Limb (tissue), 2 donors: ENCODE measurements around the gene AGPAT2.

ENCODE experiments used
- DNase-seq, 2 donors: peaks; one replicate each; pipeline ENCODE4 v3.0.0-alpha.2; 2016; ENCODE audit errors: extremely low spot score in 2 of 2

The AGPAT2 gene

DNA sequence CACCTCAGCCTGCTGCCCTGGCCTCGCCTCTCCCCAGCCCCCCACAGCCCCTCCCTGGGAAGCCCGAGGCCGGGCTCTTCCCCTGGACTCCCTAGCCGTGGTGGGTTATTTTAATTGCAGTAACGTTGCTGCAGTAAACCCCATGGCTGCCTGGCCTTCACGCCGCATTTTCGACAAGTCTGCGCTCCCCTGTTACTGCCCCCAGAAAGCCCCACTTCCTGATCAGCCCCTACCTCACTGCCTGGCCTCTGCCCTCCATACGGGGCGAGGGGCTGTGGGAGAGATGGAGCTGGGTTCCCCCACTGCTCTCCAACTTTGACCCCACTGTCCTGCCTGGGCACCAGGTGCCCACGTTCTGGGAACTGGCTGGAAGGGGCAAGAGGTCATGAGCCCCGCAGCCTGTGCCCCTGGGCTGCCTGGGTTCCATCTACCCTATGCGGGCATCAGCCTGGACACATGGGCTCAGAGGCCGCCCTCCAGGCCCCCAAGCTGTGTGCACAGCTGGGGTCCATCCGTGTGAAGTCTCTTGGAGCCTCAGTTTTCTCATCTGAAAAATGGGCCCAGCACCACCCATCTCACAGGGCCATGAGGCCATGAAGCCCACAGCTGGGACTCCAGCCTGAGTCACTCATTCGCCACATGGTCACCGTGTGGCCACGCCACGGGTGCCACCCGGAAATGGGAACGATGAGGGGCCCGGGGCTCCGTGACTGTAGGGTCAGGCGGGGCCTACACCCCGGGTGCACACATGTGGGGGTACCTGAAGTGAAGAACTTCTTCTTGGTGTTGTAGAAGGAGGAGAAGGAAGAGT is 13.1 kb downstream of the AGPAT2 start:
- no peak for DNase-seq

DNA sequence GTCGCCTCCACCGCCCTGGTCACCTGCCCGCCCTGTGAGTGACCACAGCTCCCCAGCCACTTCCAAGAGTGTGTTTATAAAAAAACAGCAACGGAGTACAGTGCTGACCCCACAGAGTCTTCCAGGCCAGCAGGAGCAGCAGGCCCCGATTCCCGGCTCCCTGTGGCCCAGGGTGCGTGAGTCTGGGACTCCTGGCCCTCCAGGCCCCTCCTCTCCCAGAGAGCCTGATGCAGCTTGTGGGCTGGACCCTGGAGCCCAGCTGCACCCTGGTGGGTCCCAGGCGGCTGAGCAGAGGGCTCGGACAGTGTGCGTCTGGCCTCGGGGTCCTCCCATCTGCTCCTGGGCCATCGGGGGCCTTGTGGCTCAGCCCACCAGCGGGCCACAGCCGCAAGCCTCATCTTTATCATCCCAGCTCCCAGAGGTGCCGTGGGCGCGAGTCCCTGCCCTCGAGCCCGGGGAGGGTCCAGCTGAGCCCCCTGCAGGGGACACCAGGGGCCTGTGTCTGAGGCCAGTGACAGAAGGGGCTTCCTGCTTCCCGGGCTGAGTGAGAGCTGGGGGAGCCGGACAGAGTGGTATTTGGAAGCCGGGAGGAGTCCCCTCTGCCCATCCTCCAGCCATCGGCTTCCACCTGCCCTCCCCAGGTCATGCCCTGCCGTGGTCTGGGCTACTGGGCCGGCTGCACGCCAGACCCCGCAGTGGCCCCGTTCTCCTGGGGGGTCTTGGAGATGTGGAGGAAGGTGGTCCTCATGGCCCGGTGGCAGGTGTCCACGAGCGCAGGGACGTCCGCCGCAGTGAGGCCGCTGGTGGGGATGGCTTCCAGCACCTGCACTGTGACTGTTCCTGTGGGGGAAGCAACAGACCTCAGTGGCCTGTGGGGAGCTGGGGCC is 13.9 kb downstream of the AGPAT2 start:
- DNase-seq, result no peak

DNA sequence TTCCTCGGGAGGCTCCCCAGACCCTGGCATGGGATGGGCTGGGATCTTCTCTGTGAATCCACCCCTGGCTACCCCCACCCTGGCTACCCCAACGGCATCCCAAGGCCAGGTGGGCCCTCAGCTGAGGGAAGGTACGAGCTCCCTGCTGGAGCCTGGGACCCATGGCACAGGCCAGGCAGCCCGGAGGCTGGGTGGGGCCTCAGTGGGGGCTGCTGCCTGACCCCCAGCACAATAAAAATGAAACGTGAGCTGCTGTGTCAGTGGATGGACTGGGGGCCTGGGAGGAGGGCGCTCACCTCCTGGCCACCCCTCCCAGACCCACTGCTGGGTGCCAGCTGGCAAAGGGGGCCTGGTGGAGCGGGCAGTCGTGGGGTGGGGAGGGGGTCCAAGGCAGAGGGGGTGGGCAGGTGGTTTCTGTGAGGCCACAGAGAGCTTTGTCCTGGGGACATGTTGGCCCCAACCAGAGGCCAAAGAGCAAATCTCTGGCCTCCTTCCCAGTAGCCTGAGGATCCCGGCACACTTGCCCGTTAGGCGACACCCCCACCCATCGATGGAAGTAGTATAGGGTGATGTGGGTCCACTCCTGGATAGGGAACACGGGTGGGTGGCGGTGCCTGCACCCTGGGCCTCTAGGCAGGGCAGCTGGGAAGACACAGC is 14.7 kb downstream of the AGPAT2 start:
- DNase-seq, result no peak

DNA sequence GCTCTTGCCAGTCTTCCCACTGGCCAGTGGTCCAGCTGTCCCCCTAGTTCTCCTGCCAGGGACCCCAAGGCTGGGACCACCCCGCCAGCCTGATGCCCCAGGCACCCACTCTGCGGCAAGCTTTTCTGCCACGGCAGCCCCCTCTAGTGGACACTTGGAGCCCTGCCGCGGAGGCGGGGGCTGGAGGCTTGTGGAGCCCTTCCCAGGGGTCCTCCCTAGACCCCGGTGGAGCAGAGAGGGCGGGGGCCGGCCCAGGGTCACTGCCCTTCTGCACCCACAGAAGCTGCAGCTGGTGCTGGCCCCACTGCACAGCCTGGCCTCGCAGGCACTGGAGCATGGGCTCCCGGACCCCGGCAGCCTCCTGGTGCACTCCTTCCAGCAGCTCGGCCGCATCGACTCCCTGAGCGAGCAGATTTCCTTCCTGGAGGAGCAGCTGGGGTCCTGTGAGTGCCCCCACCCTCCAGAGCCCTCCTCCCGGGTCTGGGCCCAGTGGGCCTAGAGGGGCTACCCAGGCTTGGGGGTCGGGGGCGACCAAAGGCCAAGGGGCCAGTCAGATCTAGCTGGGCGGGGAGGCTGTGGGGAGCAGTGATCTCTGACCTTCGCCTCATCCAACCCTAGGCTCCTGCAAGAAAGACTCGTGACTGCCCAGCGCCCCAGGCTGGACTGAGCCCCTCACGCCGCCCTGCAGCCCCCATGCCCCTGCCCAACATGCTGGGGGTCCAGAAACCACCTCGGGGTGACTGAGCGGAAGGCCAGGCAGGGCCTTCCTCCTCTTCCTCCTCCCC is 15.4 kb downstream of the AGPAT2 start:
- DNase-seq, result no peak

DNA sequence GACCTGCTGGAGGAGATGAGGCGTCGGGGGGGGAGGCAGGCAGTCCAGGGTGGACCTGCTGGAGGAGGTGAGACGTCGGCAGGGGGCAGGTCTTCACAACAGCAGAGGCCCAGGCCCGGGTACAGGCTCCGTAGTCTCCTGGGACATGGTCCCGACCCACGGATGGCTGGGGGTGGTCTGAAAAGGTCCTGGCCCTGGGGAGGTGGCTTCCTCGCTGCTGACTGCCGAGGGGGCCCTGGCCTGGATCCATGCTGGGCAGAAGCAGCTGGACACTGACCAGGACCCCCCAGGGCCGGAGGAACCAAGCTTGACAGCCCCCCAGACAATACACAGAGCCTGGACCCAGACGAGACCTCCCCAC is 16.0 kb downstream of the AGPAT2 start:
- DNase-seq, result no peak

DNA sequence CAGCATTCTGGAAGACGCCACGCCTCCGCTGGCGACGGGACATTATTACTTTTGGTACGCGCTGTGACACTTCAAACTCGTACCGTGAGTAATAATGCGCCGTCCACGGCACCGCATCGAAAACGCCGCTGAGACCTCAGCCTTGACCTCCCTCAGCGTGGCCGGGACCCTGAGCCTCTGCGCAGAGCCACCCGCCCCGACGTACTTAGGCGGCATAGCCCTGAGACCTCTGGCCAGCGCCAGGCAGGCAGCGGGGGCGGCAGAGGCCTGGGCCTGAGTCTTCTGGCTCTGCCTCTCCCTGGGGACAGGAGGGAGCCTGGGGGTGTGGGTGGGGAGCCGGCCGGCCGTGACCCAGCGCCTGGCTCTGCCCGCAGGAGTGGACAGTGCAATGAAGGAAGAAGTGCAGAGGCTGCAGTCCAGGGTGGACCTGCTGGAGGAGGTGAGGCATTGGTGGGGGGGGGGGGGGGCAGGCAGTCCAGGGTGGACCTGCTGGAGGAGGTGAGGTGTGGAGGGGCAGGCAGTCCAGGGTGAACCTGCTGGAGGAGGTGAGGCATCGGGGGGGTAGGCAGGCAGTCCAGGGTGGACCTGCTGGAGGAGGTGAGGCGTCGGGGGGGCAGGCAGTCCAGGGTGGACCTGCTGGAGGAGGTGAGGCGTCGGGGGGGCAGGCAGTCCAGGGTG is 16.5 kb downstream of the AGPAT2 start:
- no peak for DNase-seq

- DNase-seq, result no peak
Observed at GRCh38 chr9:136669791-136670464, 17.3 kb downstream of the AGPAT2 start.

GRCh38 chr9:136668983-136669790 is 18.1 kb downstream of the AGPAT2 start:
- no peak for DNase-seq

DNA sequence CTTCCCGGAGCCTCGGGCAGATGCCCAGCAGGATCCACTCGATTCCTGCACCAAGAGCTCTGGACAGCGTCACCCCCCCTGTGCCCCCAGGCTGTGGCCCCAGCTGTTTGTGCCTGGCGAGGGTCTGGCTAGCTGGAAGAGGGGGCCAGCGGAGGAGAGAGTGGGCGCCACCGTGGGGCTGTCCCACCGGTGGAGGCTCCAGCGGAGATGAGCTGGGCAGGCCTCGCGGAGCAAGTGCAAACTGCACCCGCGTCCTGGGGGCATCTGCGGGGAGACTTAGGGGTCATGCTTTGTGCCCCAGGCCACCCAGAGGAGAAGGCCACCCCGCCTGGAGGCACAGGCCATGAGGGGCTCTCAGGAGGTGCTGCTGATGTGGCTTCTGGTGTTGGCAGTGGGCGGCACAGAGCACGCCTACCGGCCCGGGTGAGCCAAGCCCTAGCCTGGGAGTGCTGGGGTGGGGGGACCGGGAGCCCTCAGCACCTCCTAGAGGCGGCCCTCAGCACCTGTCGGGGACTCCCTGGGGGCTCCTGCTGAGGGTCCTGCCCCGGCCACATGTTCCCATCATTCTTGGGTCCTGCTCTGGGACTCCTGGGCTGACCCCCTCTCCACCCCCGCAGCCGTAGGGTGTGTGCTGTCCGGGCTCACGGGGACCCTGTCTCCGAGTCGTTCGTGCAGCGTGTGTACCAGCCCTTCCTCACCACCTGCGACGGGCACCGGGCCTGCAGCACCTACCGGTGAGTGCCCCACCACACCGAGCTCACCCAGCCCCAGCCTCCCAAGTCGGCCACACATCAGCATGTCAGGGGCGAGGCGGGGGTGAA is 19.1 kb downstream of the AGPAT2 start:
- DNase-seq, result no peak

- no peak for DNase-seq
Observed at GRCh38 chr9:136667214-136667939, 19.9 kb downstream of the AGPAT2 start.

DNA sequence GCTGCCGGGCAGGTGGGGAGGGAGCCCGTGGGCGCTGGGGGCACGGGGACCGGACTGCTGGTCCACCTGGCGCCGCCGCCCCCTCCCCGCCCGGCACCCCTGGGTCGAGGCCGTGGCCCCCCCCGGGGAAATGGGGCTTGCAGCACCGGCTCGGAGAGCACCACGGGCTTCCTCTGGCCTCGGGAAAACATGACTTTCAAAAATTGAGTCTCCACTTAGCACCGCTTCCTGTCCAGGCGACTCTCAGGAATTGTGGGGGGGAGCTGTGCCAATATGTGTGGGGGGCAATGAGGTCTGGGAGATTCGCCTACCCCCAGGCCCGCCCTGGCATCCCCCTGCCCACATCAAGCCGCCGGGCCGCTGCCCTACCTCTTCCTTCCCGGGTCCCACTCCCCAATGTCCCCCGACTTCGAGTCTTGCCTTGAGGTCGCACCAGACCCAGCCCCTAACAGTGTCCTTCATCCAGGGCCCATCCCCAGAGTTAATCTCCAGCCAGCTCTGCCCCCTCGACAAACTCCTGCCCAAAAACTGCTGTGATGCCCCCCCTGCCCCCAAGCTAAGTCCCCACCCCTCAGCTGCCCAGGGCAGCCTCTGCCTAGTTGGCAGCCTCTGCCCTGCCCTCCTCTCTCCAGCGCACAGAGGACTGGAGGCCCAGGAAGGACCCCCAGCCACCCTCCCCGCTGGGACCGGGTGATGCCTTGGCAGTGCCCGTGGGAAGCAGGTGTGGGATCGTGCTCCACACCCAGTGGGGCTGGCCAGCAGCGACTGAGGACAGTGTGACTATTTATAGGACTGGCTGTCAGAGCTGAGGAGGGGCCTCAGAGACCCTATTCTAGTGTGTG is 20.7 kb downstream of the AGPAT2 start:
- no peak for DNase-seq

DNA sequence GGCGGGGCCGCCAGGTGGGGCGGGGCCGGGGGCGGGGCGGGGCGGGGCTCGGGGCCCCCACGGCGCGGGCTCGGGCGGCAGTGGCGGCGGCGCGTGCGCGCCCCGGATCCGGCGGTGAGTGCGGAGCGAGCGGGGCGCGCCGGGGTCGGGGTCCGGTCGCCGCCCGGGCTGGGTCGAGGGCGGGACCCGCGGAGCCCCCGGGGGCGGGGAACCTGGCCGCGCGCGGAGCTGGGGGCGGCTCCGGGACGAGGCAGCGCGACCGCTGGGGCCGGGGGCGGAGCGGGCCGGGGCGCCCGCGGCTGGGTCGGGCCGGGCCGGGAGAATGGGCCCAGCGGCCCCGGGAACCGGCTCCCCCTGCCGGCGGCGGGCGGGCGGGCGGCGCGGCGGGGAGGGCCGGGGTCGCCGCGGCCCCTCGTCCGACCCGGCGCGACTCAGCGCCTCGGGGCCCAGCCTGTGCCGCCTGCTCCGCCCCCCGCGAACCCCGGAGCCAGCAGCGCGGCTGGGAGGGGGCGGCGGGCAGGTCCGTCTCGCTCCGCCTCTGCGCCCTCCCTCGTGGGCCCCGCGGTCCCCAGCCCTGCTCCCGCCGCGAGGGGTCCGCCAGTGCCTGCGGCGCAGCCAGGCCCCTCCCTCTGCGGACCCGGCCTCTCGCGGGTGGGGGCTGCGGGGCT is 21.4 kb downstream of the AGPAT2 start:
- no peak for DNase-seq

GRCh38 chr9:136665111-136665703 is 22.1 kb downstream of the AGPAT2 start:
- DNase-seq, result no peak

GRCh38 chr9:136664000-136664915 is 23.0 kb downstream of the AGPAT2 start:
- no peak for DNase-seq
